Activated CD4-positive, CD25-positive, alpha-beta regulatory T cell treated with anti-CD3 and anti-CD28 coated beads, Interleukin-2, amount 50 U/mL, for 72 hours (primary cell): ENCODE results near the gene ARFRP1.

Source experiments
- DNase-seq: peaks from one replicate; pipeline ENCODE4 v3.0.0; 2021

Gene ARFRP1

GRCh38 chr20:63690003-63690897 is 17.5 kb downstream of the ARFRP1 start:
- no peak for DNase-seq

GRCh38 chr20:63689046-63690002 is 18.5 kb downstream of the ARFRP1 start:
- no peak for DNase-seq

DNA sequence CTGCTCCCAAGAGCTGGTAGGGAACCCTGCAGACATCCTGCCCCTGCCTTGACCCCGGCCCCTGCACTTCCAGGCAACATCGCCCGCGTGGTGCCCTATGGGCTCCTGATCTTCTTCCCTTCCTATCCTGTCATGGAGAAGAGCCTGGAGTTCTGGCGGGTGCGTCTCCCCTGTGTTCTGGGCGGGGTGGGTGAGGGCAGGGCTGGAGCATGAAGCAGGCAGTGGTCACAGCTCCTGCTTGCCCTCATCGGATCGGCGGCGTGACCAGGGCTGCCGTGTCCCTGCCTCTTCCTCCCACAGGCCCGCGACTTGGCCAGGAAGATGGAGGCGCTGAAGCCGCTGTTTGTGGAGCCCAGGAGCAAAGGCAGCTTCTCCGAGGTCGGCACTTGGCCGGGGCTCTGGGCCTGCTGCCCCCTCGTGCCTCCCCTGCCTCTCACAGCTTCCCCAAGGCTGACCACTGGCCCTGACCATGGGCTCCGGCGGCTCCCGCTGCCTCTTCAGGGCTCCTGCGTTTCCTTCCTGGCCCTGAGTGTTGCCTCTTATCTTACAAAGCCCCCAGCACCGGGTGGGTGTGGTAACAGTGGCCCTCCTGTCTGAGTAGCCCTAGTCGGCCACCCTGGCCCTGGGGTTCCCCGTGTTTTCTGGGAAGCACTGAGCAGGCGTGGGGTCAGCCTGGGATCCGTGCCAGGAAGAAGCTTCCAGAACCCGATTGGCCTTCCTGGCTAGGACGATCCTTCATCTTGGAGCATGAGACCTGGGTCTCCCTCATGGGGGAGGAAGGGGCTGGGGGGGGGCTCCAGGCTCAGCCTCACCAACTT is 19.3 kb downstream of the ARFRP1 start:
- DNase-seq = no peak

- DNase-seq = no peak
Measured at GRCh38 chr20:63687419-63688178, 20.2 kb downstream of the ARFRP1 start.

DNA sequence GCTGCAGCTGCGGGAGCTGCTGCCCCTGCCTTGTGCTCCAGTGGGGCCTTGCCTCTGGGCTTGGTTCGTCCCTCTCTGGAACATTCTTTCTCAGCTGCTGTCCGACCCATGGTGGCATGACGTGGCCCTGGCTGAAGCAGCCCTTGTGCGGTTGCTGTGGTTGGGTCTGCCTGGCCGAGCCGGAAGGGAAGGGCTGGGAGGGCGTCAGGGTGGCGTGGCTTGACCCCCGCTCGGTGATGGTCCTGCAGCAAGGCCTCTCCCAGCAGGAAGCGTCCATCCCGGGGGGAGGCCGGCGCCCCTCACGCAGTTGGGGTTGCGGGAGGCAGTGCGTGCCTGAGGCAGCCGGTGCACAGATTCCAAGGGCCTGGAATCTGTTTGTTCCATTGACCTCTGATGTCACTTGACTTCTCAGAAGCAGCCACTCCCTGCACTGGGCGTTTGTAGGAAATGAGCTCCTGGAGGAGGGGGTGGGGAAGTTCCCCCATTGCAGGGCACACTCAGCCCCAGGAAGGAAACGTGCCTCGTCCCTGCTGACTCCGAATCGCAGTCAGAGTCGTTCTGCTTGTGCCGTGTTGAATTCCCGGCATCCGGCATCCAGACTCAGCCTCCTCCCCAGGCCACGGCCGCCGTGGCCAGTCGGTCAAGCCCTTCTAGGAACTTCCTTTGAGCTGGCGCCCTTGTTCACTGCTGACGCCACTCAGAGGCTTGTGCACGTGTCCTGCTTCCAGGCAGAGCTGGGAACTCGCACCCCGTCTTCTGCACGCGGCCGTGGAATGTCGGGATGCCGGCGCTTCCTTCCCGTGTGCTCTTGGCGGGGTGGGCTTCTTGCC is 21.1 kb downstream of the ARFRP1 start:
- DNase-seq = no peak

- DNase-seq = no peak
Measured at GRCh38 chr20:63686094-63686491, 21.7 kb downstream of the ARFRP1 start.

DNA sequence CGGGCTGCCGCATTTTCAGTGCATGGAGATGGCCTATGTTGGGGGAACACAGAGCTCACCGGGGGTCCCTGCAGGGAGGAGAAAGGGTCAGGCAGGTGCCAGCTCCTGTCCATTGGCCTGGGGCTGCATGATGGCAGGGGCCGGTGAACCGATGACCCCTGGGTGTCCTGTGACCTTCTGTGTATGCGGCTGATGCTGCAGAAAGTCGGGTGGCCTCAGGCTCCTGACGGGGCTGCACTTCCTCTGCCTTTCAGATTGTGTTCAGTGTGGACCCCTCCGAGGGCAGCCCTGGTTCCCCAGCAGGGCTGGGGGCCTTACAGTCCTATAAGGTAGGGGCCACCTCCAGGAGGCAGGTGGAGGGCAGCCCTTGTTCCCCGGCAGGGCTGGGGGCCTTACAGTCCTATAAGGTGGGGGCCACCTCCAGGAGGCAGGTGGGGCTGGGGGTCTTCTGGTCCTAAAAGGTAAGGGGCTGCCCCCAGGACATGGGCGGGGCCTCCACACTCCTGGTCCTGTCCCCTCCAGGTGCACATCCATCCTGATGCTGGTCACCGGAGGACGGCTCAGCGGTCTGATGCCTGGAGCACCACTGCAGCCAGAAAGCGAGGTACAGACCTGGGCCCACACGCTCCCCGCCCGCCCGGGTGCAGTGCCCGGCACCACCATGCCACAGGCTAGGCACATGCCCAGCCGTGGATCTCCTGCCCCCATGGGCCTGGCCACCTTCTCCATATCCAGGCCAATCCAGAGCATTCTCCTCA is 22.3 kb downstream of the ARFRP1 start:
- DNase-seq = no peak

DNA sequence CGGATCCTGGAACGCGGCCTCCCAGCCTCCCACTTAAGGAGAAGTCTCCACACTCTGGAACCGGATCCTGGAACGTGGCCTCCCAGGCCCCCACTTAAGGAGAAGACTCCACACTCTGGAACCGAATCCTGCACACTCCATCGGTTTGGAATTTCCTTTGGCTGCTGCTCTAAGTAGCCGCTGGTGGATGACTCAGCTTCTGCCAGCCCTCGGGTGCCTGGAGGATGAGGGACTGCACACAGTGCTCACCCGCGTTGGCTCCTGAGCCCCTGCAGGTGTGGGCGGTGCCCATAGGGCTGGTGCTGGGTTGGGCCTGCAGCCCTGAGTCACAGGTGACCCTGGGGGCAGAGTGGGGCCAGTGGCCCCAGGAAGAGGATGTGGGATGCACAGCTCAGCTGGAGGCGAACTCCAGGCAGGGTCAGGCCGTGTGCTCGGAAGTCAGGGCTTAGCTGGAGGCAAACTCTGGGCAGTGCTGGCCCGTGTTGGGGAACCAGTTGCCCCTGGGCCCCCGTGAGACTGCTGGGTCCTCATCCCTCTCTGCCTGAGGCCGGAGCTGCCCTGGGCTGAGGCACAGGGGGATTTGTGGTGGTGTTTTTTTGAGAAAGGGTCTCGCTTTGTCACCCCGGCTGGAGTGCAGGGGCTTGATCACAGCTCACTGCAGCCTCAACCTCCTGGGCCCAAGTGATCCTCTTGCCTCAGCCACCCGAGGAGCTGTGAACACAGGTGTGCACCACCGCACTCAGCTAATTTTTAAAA is 25.2 kb downstream of the ARFRP1 start:
- DNase-seq = no peak

GRCh38 chr20:63681609-63682142 is 26.1 kb downstream of the ARFRP1 start:
- no peak for DNase-seq

GRCh38 chr20:63680857-63681608 is 26.7 kb downstream of the ARFRP1 start:
- DNase-seq = no peak

- no peak for DNase-seq
Measured at GRCh38 chr20:63680427-63680826, 27.3 kb downstream of the ARFRP1 start.

DNA sequence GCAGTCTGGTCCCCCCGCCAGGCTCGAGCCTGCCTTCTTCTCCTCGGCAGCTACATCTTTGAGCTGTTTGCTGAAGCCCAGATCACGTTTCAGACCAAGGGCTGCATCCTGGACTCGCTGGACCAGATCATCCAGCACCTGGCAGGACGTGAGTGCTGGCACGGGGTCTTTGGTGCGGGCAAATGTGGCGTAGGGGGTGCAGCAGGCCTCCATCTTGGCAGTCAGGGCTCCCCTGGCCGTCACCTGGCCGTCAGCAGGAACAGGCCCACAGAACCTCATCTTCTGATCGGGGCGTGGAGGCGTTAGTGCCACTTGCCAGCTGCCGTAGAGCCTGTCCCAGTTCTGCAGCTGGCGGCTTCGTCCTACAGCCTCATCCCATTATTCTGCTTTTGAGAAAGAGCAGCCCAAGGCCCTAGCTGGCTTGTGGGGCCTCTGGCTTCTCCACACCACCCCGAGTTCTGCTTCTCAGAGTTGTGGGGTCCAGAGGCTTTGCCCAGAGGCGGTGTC is 27.9 kb downstream of the ARFRP1 start:
- no peak for DNase-seq

GRCh38 chr20:63678667-63679465 is 28.9 kb downstream of the ARFRP1 start:
- DNase-seq = no peak

- no peak for DNase-seq
Measured at GRCh38 chr20:63678071-63678470, 29.7 kb downstream of the ARFRP1 start.

DNA sequence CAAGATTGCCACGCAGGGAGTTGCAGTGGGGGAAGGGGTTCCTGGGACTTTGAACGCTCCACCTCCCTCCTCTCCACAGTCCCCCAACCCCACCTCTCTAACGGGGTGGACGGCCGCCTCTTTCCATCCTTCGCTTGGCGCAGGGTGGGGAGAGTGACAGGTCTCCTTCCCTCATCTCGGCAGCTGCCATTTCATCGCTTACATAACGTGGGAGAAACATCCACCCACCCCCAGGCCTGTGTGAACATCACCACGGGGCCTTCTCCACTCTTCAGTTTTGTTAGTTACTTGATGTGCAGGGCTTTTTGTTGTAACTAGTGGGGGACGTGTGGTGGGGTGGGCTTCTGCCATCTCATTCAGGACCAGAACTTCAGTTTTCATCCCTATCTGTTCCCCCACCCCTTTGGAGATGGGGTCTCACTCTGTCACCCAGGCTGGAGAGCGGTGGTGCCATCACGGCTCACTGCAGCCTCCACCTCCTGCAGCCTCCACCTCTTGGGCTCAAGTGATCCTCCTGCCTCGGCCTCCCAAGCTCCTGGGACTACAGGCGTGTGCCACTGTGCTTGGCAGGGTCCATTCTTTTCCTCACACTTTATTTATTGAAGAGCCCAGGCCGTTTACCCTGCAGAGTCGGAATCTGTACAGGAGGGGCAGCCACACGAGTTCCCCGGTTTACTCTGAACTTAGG is 32.0 kb downstream of the ARFRP1 start:
- no peak for DNase-seq

GRCh38 chr20:63673951-63674350 is 33.8 kb downstream of the ARFRP1 start:
- DNase-seq = no peak

DNA sequence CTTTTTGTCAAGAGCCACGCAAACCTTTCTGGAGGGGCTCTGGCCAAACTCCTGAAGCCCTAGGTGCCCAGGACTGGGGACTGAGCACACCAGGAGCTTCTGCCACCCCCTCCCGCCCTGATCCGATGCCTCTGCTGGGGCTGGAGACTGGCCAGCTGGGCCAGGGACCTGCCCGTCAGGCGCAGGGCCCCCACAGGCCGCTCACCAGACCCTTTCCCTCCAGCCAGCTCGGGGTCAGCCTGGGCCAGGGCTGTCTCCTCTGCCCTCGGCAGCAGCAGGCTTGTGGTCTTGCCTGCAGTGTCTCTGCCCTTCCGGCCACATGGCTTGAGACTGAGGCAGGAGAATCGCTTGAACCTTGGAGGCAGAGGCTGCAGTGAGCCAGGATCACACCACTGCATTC is 35.1 kb downstream of the ARFRP1 start:
- DNase-seq = no peak
